NCI-H1105 treated with DMSO at 0.1 percent for 48 hours (cell line): Measurements from ENCODE around the gene SETD9.

Experiments
- DNase-seq: peaks from one replicate; lab custom pipeline; 2025; lab: John Stamatoyannopoulos, UW

SETD9 gene

DNA sequence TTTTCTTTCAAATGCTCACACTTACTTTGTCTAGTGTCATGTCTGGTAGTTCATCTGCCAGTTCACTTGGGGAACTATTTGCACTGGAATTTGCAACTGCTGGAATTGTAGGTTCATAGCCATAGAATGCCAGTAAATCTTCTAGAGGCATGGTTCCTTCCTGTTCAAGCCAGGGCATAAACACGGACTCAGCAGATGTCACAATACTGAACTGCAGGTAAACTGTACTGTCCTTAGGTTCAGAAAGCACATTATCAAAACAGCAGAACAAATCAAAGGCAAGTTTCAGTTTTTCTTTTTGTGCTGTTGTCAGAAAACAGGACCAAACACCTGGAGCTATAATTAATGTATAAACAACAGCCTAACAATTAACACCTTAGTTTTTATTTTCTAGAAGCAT lies 29.5 kb downstream of the SETD9 start:
- no peak for DNase-seq

DNA sequence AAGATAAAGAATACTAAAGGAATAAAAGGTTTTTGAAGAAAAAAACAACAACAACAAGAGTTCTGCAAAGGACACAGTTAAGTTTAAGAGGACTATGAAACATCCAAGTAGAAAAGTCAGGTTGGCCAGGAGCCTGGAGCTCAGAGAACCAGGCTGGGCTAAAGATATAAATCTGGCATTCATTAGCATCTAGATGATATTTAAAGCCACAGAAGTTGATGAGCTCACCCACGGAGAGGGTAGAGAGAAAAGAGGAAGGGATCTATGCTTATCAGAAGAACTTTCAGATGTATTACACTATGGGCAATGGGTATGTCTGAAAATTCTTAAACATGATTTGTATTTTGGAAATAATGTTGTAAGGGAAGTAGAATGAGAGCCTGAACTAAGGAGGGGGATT lies 32.6 kb downstream of the SETD9 start:
- no peak for DNase-seq

- DNase-seq, result no peak
Measured at GRCh38 chr5:56947052-56947451, 37.7 kb downstream of the SETD9 start.

- peak; percentile 14 for DNase-seq
Measured at GRCh38 chr5:56950626-56951125, 41.3 kb downstream of the SETD9 start.

- peak; percentile 6 for DNase-seq
Measured at GRCh38 chr5:56951126-56951945, 41.9 kb downstream of the SETD9 start.

GRCh38 chr5:56951946-56952691 lies 42.7 kb downstream of the SETD9 start, which contains the start of gene MIER3:
TSS of gene MIER3 (minus strand) at chr5:56952123. CDS start at chr5:56952102, 21 bp downstream.
- peak; percentile 55 for DNase-seq

DNA sequence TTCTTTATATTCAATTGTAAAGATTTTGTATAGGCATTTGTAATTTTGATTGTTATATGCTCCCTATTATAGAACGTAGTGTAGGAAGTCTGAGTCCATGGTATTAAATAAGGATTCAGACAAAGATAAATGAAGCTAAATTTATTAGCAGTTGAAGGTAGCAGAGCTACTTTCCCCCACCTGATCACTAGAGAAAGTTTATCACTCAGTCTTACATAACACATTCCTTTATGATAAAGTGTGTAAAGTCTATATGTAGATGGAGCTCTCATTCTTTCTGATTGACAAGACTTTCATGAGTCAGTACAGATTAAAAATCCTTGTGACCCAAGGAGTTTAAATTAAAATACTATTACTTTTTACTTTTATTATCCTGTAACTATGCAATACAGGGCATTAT lies 44.9 kb downstream of the SETD9 start:
- DNase-seq, result no peak

GRCh38 chr5:56958595-56958994 lies 49.2 kb downstream of the SETD9 start:
- no peak for DNase-seq

DNA sequence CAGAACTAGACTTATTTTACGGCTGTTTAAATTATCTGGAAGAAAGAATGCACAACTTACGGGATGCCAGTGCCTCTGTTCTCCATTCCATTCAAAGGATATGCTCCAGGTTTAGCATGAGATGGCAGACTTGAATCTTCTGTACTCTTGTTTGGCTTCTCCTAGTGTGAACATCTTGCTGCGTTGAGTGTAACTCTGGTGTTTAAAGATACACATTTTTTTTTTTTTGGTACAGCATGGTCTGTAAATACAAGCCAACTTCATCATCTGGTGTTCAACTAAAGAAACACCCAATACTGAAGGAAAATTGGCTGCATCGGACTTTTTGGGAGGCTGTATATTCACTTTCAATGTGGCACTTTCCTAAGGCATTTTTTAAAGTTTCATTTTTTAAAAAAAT lies 49.9 kb downstream of the SETD9 start:
- no peak for DNase-seq

DNA sequence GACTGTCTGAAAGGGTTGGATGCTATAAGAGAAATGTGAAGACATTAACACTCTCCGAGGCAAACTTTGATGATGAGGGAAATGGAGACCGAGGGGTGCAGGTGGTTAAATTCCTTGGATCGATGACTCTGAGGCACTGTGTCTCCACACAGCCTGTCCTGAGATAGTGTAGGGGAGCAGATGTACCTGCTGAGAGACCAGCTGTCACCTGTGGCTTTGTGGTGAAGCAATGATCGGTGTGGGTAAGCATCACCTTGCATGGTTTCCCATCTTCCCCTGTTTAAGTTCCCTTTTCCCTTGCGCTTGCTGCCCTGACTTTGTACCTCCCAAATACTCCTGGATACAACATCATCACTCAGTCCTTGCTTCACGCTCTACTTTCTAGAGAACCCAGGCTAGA lies 52.4 kb downstream of the SETD9 start:
- DNase-seq, result no peak

GRCh38 chr5:56962286-56962685 lies 52.9 kb downstream of the SETD9 start:
- no peak for DNase-seq

DNA sequence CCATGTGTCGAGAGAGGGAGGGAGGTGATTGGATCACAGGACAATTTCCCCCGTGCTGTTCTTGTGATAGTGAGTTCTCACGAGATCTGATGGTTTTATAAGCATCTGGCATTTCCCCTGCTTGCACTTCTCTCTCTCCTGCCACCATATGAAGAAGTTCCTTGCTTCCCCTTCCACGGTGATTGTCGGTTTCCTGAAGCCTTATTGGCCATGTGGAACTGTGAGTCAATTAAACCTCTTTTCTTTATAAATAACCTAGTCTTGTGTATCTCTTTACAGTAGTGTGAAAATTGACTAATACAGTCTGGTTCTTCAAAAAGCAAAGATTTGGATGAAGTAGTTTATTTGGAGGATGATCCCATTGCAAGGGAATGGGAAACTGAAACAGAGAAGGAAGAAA lies 53.9 kb downstream of the SETD9 start:
- DNase-seq, result no peak

- no peak for DNase-seq
Measured at GRCh38 chr5:56964173-56964572, 54.8 kb downstream of the SETD9 start.
